CD4-positive, alpha-beta T cell treated with Interleukin-12 subunit alpha and Interleukin-12 subunit beta, for 1 hour (primary cell): Measurements from ENCODE around the gene KIF13A.
"Not testable (repeated sequence)": the region's sequence is repeated elsewhere in the genome, so short reads cannot be mapped to it uniquely, and the experiment has no call there.

ENCODE experiments used
- DNase-seq: peaks from one replicate; pipeline ENCODE4 v3.0.0-alpha.2; 2020

The KIF13A gene

GRCh38 chr6:17762651-17763050, 224.8 kb downstream of the KIF13A start:
- no peak for DNase-seq

- no peak for DNase-seq
Measured at GRCh38 chr6:17758119-17758518, 229.3 kb downstream of the KIF13A start.

- DNase-seq = no peak
Measured at GRCh38 chr6:17754254-17754653, 233.2 kb downstream of the KIF13A start.

GRCh38 chr6:17745324-17745723, 242.1 kb downstream of the KIF13A start:
- DNase-seq = not testable (repeated sequence)

GRCh38 chr6:17744757-17745308, 242.6 kb downstream of the KIF13A start:
- not testable (repeated sequence) for DNase-seq

GRCh38 chr6:17744019-17744756, 243.2 kb downstream of the KIF13A start:
- no peak for DNase-seq

- no peak for DNase-seq
Measured at GRCh38 chr6:17741507-17741906, 245.9 kb downstream of the KIF13A start.

GRCh38 chr6:17740559-17741220, 246.7 kb downstream of the KIF13A start:
- DNase-seq = no peak

GRCh38 chr6:17737704-17738252, 249.7 kb downstream of the KIF13A start:
- DNase-seq = no peak

- DNase-seq = not testable (repeated sequence)
Measured at GRCh38 chr6:17735311-17735710, 252.1 kb downstream of the KIF13A start.

GRCh38 chr6:17730078-17730704, 257.2 kb downstream of the KIF13A start:
- DNase-seq = no peak

GRCh38 chr6:17729223-17730077, 258.0 kb downstream of the KIF13A start:
- DNase-seq = no peak

- no peak for DNase-seq
Measured at GRCh38 chr6:17728551-17729222, 258.7 kb downstream of the KIF13A start.

- no peak for DNase-seq
Measured at GRCh38 chr6:17725083-17725482, 262.4 kb downstream of the KIF13A start.

GRCh38 chr6:17724341-17724740, 263.1 kb downstream of the KIF13A start:
- DNase-seq = no peak

- no peak for DNase-seq
Measured at GRCh38 chr6:17721671-17722070, 265.8 kb downstream of the KIF13A start.

GRCh38 chr6:17719323-17720041, 268.0 kb downstream of the KIF13A start:
- no peak for DNase-seq

- no peak for DNase-seq
Measured at GRCh38 chr6:17716221-17716620, 271.2 kb downstream of the KIF13A start.

- peak; percentile 30 for DNase-seq
Measured at GRCh38 chr6:17714879-17715851, 272.3 kb downstream of the KIF13A start.

GRCh38 chr6:17714177-17714576, 273.3 kb downstream of the KIF13A start:
- no peak for DNase-seq
